ENCODE data around the gene RTL1.

GRCh38 chr14:100835548-100836310 is 67.8 kb downstream of the RTL1 start:
- no peak for TF ChIP-seq EZH2 (IDR thresholded peaks at IDR 0.05)
- no peak for TF ChIP-seq CTCF (IDR thresholded peaks at IDR 0.05)
